AG04449 (cell line): ENCODE results near the gene KRT86.

Source experiments
- CTCF ChIA-PET: fragments of 350-600 bp; formaldehyde crosslinking; extraction: SDS; loops from one replicate; lab custom pipeline; 2021; ENCODE audit warnings: antibody characterized with exemption; lab: Yijun Ruan, JAX
- POLR2A ChIA-PET: fragments of 400-600, 350-600 bp; formaldehyde crosslinking; extraction: SDS; loops from one replicate; lab custom pipeline; 2020; ENCODE audit warnings: antibody characterized with exemption, inconsistent platforms; lab: Yijun Ruan, JAX
- DNase-seq: peaks from one replicate; pipeline ENCODE4 v3.0.0-alpha.2; 2010; ENCODE audit warnings: low read depth, low spot score
- H3K4me3 ChIP-seq: 2 replicates; pipeline ENCODE4 v1.5.1; 2011; ENCODE audit warnings: low read depth, mild to moderate bottlenecking, control low read depth, low read length
- CTCF ChIP-seq: IDR thresholded peaks from one replicate; pipeline ENCODE4 v1.5.1; 2011; ENCODE audit warnings: mild to moderate bottlenecking, moderate library complexity, low read length, control low read depth, inconsistent platforms; ENCODE audit not compliant: insufficient read depth; ENCODE audit errors: missing control alignments

Gene KRT86

GRCh38 chr12:52347551-52348510 lies 73.4 kb downstream of the KRT86 start:
- ChIA-PET POLR2A (interaction anchor here (0.5 kb wide), 1 partner anchor 18 kb away, joined by 3 read pairs; no protein-coding TSS in a partner anchor), CTCF (interaction anchor here (0.7 to 1.5 kb wide), 5 partner anchors 20 to 532 kb away, joined by 3 to 10 read pairs (median 3); no protein-coding TSS in a partner anchor)
- no peak for DNase-seq
- no peak for TF ChIP-seq CTCF
- no peak overlapping the region for H3K4me3 ChIP-seq

- DNase-seq, result no peak
- CTCF ChIA-PET, result interaction anchor here (0.7 to 3.2 kb wide), 2 partner anchors 22 to 23 kb away, joined by 3 to 9 read pairs; no protein-coding TSS in a partner anchor
- POLR2A ChIA-PET, result no interaction called here
- no peak overlapping the region for H3K4me3 ChIP-seq
- TF ChIP-seq CTCF, result no peak
These were observed 74.8 kb downstream of the KRT86 start for GRCh38 chr12:52349196-52349595.

- ChIA-PET CTCF (interaction anchor here (0.7 to 3.5 kb wide), 5 partner anchors 22 to 530 kb away, joined by 3 to 14 read pairs (median 5); no protein-coding TSS in a partner anchor), POLR2A (no interaction called here)
- H3K4me3 ChIP-seq, result no peak overlapping the region
- no peak for DNase-seq
- no peak for TF ChIP-seq CTCF
These were observed 75.7 kb downstream of the KRT86 start for GRCh38 chr12:52350021-52350620.

DNA sequence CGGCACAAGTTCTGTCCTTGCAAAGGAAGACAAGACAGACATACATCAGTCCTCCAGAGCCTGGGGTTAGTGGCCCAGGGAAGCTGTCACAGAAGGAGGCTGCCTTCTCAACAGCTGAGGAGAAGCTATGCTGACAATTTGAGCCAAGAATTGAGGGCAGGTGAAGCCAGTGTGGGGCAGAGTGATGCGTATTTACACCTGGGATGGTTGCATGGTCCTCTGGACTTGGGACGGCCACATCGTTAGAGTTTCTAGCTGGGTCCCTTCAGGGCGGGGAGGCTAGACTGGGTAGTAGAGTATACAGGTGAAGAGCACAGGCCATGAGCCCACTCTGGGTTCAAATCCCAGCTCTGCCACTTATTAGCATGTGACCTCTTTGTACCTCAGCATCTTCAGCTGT lies 76.3 kb downstream of the KRT86 start:
- H3K4me3 ChIP-seq, result no peak overlapping the region
- no peak for DNase-seq
- no peak for TF ChIP-seq CTCF
- POLR2A ChIA-PET, result no interaction called here
- CTCF ChIA-PET, result interaction anchor here (1.2 to 3.5 kb wide), 4 partner anchors 22 to 529 kb away, joined by 5 to 14 read pairs (median 7); no protein-coding TSS in a partner anchor

DNA sequence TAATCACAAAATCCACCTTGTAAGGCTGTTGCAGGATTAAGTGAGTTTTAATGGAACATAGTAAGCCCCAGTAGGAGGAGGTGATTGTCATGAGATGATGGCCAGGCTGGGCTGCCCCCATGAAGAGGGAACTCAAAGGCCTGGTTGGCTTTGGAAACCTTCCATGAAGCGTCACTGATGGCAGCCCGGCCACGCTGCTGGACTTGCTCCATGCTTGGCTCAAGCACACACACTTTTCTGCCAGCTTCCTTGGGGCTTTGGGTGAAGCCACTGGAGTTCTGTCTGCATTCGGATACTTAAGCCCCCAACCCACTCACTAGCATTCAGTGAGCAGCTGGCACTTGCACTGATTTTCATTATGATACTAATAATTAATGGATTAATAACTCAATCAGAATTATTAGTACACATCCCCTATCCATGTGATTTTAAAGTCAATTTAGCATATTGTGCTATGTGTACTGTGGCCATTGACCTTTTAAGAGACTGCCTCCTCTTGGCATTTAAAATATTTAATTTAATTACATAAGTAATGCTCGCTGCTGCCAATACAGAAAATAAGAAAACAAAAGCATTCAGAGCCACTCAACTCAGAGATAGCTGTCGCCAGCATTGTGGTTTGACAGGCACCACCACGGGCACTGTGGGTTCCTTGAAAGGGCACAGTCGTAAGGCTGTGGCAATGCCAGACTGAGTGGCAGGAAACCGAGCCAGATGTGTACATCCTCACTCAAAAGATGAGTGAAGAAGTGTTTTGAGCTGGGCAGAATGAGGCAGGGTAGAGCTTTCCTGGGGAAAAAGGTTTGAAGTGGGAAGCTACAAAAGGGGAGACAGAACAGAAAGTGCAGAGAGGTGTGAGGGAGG lies 77.0 kb downstream of the KRT86 start:
- no peak for TF ChIP-seq CTCF
- H3K4me3 ChIP-seq, result no peak overlapping the region
- POLR2A ChIA-PET, result no interaction called here
- CTCF ChIA-PET, result interaction anchor here (1.1 to 3.5 kb wide), 5 partner anchors 11 to 529 kb away, joined by 3 to 14 read pairs (median 6); no protein-coding TSS in a partner anchor
- DNase-seq, result no peak
